Heart left ventricle (tissue), 13 donors: ENCODE results near the gene UPF2.

ENCODE experiments used
- POLR2A ChIP-seq, 2 donors: fragments of 450-650 bp; IDR thresholded peaks; one replicate each; pipeline ENCODE4 v1.6.1; 2017; ENCODE audit warnings: antibody characterized with exemption in 2 of 2, mild to moderate bottlenecking in 2 of 2, moderate library complexity in 2 of 2
- TF ChIP-seq, protein P1 (sequence below), 12 donors: fragments of 200-600 bp; sonication (generic) in 4 of 12; IDR thresholded peaks; one replicate each; pipeline versions ENCODE4 v1.5.0 to v1.8.0; 2018 to 2022; ENCODE audit warnings: antibody characterized with exemption in 12 of 12, mild to moderate bottlenecking in 5 of 12
- donor health status: ischemic (EF 13 %, LVEDD 7.1; RV severe dilation, severe dysfunction).
- donor health status: DM: no; HTN: yes; CAD: no.
- donor health status: DM: no; HTN: no; CAD: no.
- donor health status: ischemic (EF 25% LVEDD 6.9; RV normal size, moderate dysfunction).
- donor health status: ischemic (EF 25% LVEDD 5.7; RV mildly dilated, moderate dysfunction).
- donor health status: ischemic (EF 35%, LVEDD 5.7; RV mildly dilated, moderate dysfunction).
- donor health status: nonischemic (EF 11% LVEDD 7.7; RV severe dilation, severe dysfunction).
- donor health status: DM: yes; HTN: yes; CAD: no.
- donor health status: PGD.
- donor health status: ischemic (EF 29% LVEDD 5.4; RV normal size, mild dysfunction).
- donor health status: nonischemic (EF 23%, LVEDD 6.1; RV moderate dilation, normal function).

DNA sequence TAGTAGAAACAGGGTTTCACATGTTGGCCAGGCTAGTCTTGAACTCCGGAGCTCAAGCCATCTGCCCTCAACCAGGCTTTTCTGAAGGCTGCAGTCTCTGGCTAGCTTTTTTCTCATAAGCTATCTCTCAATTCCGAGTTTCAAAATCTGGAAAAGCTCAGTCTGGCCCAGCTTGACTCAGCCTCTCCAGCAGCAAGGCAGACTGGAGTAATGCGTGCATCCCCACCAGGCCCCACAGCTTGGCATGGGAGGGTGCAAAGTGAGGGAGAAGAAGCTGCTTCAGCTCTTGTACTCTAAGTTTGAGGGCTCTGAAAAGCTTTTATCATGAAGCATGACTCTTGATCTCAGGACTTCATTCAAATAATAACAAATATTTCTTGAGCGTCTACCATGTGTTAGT, 30.9 kb upstream of the UPF2 start:
- no peak for TF ChIP-seq POLR2A (IDR thresholded peaks at IDR 0.05)
- TF ChIP-seq, protein P1, sequence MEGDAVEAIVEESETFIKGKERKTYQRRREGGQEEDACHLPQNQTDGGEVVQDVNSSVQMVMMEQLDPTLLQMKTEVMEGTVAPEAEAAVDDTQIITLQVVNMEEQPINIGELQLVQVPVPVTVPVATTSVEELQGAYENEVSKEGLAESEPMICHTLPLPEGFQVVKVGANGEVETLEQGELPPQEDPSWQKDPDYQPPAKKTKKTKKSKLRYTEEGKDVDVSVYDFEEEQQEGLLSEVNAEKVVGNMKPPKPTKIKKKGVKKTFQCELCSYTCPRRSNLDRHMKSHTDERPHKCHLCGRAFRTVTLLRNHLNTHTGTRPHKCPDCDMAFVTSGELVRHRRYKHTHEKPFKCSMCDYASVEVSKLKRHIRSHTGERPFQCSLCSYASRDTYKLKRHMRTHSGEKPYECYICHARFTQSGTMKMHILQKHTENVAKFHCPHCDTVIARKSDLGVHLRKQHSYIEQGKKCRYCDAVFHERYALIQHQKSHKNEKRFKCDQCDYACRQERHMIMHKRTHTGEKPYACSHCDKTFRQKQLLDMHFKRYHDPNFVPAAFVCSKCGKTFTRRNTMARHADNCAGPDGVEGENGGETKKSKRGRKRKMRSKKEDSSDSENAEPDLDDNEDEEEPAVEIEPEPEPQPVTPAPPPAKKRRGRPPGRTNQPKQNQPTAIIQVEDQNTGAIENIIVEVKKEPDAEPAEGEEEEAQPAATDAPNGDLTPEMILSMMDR (IDR thresholded peaks at IDR 0.05), result no peak
